DMS53 (cell line): ENCODE data around the gene TH.

Experiments used
- DNase-seq: peaks from one replicate; lab custom pipeline; 2025; lab: John Stamatoyannopoulos, UW

The TH gene

GRCh38 chr11:2142300-2142759, 29.3 kb downstream of the TH start:
- no peak for DNase-seq

DNA sequence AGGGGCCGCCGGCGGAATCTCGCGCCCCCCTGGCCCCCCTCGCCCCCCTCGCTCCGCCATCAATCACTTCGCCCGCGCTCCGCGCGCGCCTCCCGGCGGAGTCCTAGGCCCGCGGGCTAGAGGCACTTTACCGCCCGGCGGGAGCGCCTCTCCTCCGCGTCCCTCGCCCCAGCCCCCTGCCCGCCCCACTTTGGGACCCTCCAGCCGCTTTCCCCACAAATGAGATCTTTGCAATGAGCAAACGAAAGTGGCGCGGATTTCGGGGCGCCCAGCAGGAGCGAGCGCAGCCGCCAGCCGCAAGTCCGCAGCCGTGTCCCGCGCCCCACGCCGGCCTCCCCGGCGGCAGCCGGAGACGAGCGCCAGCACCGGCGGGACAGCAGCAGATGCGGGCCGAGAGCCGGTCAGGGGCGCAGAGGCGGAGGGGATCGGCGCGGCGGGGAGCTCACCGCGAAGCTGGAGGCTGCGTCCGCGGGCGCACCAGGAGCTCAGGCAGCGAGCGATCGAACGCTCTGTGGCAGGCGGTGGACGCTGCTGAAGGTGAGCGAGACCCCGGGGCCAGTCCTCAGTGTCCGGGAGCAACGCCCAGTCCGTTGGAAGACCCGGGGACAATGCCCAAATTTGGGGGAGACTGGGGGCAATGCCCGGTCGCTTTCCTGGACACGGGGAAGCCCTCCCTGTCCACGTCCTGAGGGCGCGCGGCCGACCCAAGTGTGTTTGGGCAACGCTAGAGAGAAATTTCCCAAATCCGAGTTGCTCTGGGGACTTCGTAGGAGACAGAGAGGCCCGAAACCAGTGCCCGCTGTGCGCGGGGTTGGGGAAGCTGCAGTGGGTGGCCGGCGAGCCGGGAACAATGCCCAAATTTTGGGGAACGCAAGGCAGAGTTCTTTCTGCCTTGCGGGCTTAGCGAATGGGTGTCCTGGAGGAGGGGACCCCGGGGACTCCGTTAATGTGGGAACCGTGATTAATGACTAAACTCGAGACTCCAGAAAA, 30.9 kb downstream of the TH start:
- DNase-seq = no peak

- DNase-seq = no peak
These were observed 31.8 kb downstream of the TH start for GRCh38 chr11:2139621-2140337.

GRCh38 chr11:2139123-2139521, 32.5 kb downstream of the TH start, which contains the start of gene IGF2:
Gene IGF2, minus strand, starts transcription at chr11:2139389. Its CDS starts 3,866 bp downstream, at chr11:2135523.
- DNase-seq = no peak

GRCh38 chr11:2138431-2139122, 33.0 kb downstream of the TH start:
- DNase-seq = no peak

- DNase-seq = no peak
These were observed 33.6 kb downstream of the TH start for GRCh38 chr11:2138068-2138430.

GRCh38 chr11:2137202-2138067, 34.2 kb downstream of the TH start:
- no peak for DNase-seq

- no peak for DNase-seq
These were observed 34.7 kb downstream of the TH start for GRCh38 chr11:2136952-2137201.

DNA sequence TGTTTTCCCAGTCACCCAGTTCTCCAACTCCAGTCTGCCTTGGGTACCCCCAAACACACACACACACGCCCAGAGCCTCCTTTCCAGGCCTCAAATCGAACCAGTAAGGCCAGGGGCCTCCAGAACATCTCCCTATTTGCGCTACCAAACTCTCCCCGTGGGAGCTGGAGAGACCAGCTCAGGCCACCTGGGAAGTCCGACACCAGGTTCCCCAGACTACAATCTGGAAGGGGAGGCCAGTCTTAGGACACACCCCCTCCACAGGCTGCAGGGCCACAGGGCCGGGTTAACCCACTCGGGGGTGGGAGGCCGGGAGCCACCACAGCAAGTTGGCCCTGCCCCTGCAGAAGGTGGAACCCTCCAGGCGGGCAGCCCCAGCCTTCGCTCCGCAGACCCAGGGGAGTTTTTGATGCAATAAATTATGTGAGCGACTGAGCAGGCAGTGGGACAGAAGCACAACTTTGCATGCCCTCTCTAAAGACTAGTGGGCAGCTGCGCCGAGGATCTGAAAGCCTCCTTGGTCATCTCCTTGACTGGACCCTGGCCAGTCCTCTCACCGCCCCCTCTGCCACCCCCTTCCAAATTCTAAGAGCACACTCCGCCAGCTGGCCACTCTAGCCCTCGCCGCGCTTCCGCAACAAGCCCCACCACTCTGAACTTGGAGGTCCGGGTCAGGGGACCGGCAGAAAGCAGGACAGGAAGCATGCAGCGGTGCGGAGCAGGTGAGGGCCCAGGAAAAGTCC, 35.2 kb downstream of the TH start:
- DNase-seq = no peak

GRCh38 chr11:2135648-2136201, 35.9 kb downstream of the TH start:
- no peak for DNase-seq

GRCh38 chr11:2135018-2135569, 36.5 kb downstream of the TH start:
- DNase-seq = no peak

- no peak for DNase-seq
These were observed 37.3 kb downstream of the TH start for GRCh38 chr11:2134022-2135010.

- DNase-seq = no peak
These were observed 38.2 kb downstream of the TH start for GRCh38 chr11:2133241-2134021.

GRCh38 chr11:2132874-2133240, 38.8 kb downstream of the TH start:
- no peak for DNase-seq

- DNase-seq = no peak
These were observed 39.4 kb downstream of the TH start for GRCh38 chr11:2132246-2132645.

GRCh38 chr11:2131371-2132236, 40.0 kb downstream of the TH start:
- no peak for DNase-seq

DNA sequence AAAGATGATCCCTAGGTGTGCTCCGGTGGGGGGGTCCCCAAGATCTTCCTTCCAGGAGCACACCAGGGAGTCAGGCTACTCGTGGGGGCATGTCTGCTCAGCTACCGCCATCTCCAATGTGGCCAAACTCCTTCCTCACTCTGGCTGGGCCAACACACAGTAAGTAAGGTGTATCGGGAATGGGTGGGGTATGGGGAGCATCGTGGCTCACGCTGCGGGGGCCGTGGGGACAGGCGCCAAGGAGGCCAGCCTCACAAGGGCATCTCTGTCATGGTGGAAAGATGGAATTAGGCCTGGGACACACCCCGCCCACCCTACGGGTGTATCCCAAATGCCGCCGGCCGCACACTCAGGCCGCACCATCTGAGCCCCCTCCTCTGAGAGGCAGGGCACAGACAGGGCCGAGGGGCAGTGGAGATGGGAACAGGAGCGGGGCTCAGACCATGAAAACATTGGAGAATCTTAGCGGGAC, 40.7 kb downstream of the TH start:
- DNase-seq = no peak
